Stimulated activated CD4-positive, alpha-beta T cell treated with anti-CD3 and anti-CD28 coated beads, Interleukin-2, amount 100 ng/mL, for 4 hours (primary cell): ENCODE results near the gene NTM.

Experiments
- DNase-seq: peaks from one replicate; pipeline ENCODE4 v3.0.0-alpha.2; 2020; ENCODE audit warnings: low read depth

NTM gene

GRCh38 chr11:131687291-131688047 lies 317.1 kb downstream of the NTM start:
- DNase-seq, result no peak

- DNase-seq, result no peak
These were observed 317.8 kb downstream of the NTM start for GRCh38 chr11:131688048-131688693.

- DNase-seq, result no peak
These were observed 318.9 kb downstream of the NTM start for GRCh38 chr11:131689049-131689925.

- DNase-seq, result no peak
These were observed 319.9 kb downstream of the NTM start for GRCh38 chr11:131690362-131690761.

- no peak for DNase-seq
These were observed 320.4 kb downstream of the NTM start for GRCh38 chr11:131690776-131691175.

DNA sequence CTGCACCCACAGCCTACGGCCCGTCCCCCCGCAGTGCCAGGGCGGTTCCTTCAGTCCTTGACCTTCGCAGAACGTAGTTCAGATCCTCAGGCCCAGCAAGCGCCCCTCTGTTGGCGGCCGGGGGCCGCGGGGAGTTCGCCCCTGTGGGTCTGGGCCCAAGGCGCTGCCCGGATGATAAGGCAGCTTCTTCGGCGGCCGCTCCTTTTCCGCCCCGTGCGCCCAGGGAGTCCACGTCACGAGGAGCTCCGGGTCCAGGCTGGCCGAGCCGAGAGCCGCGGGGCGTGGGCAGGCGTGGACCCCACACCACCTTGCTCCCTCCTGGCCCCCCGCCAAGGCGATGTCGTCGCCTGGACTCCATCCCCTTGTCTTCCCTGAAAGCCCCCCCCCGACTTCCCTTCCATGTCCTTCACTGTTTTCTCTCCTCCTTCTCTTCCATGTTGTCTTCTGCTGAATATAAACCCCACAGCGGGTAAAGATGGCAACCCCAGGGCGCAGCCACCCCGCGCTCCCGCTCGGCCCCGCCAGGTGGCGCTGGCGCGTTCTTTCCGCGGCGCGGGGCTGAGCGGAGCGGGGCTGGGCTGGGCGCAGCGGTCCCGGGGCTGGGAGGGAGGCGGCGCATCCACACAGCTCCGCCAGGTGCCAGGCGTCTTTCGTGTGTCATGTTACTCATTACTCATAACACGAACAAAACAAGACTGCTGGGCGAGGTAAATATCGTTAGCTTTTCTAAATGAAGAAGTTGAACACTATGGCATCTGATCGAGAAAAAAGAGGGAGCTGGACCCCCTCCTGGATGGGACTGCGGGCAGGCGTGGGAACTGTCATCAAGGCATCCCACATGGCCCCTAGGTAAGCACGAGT lies 321.0 kb downstream of the NTM start:
- DNase-seq, result no peak

DNA sequence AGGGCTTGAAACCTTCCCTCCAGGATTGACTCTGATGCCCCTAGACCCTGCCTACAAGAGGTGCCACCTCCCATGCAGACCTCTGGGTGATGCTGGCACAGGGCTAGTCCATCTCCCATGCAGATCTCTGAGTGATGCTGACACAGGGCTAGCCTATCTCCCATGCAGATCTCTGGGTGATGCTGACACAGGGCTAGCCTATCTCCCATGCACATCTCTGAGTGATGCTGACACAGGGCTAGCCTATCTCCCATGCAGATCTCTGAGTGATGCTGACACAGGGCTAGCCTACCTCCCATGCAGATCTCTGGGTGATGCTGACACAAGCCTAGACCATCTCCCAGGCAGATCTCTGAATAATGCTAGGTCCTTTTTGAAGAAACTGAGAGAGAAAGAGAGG lies 321.7 kb downstream of the NTM start:
- DNase-seq, result no peak

GRCh38 chr11:131692961-131693360 lies 322.5 kb downstream of the NTM start:
- no peak for DNase-seq

DNA sequence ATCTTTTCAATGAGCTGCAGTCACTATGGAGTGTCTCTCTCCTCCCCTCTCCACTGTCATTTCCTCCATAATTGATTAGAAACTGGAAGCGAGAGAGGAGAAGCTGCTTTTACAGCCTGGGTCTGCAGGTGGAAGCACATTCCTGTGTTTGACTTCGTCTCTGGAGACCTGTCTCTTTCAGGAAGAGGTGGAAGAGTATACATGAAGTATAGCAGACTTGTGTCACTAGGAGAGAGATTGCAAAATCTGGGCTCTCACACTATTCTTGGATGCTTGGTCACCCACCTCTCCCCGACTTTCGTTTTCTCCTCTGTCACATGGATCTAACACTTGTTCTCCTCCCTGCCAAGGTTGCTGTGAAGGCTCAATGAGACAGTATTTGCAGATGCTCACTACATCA lies 323.3 kb downstream of the NTM start:
- DNase-seq, result no peak

DNA sequence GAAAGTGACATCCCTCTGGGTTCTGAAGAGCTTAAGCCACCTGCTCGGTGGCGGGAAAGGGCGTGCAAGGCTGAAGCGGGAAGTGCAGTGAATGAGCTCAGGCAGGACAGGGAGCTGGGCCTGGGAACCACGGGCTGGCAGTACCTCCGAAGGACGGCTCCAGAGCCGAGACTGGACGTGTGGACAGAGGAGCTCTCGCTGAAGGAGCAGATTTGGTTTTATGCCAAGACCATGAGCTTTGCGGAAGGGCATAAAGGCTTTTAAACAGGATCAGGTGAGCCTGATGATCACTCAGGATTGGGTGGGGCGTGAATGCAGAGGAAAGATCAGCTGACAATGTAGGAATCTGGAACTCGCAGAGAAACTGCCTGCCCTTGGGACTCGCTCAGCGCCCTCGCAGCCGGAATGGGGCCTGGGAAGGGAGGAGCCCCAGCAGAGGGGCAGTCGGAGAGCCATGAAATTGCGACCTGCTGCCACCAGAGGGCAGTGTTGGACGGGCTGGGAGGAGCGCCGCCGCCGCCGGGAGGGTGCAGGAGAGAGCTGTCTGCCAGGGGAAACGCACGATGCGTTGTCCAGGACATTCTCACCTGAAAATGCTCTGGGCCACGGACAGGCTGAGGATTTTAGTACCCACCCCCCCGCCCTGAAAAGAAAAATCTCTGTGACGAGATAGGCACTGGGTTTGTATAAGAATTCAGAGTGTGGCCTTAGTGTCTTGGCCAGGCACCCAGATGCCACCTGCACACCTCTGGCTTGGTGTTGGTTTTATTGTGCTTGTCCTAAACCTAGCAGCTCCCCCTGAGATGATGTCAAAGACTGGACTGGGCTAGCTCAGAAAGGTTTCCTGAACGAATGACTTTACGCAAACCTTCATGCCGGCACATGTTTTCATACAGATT lies 324.4 kb downstream of the NTM start:
- DNase-seq, result peak; percentile 16

- no peak for DNase-seq
These were observed 325.5 kb downstream of the NTM start for GRCh38 chr11:131695889-131696429.

- DNase-seq, result no peak
These were observed 326.3 kb downstream of the NTM start for GRCh38 chr11:131696690-131697089.

- DNase-seq, result no peak
These were observed 332.9 kb downstream of the NTM start for GRCh38 chr11:131703311-131703710.

DNA sequence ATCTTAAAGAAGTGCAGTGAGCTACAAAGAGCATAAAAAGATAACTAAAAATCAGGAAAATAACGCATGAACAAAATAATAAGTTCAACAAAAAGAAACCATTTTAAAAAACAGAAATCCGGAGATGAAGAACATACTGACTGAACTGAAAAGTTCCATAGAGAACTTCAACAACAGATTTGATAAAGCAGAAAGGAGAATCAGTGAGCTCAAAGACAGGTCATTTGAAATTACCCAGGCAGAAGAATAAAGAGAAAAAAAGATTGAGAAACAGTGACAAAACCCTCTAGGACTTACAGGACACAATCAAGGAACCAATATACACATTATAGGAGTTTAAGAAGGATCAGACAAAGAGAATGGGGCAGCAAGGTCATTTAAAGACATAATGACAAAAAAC lies 334.3 kb downstream of the NTM start:
- no peak for DNase-seq

GRCh38 chr11:131710511-131710910 lies 340.1 kb downstream of the NTM start:
- DNase-seq, result no peak

DNA sequence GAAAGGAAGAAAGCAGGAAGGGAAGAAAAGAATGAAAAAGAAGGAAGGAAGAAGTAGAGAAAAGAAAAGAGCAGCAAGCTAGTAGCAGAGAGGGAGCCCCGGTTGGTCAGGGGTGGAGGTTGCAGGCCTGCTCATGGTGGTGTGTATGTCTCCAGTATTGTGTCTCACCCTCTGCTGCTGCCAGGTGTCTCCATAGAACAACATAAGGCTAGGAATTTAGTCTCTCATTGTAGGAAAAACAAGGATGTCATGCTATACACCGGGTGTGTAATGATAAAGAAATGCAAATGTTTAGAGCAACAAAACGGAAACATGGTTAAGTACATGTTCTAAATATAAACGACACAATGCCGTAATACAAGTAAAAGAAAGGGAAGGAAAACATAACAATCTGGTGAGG lies 342.5 kb downstream of the NTM start:
- DNase-seq, result no peak

- DNase-seq, result no peak
These were observed 343.2 kb downstream of the NTM start for GRCh38 chr11:131713529-131714134.

DNA sequence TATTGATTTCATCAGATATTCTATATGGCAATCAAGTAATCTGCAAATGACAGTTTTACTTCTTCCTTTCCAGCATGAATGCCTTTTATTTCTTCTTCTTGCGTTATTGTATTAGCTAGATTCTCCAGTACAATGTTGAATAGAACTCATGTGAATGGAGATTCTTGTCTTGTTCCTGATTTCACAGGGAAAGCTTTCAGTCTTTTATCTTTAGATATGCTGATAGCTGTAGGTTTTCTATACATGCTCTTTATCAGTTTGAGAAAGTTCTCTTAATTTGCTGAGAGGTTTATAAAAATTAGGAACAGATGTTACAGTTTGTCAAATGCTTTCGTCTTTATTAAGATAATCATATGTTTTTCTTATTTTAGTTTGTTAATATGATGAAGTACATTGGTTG lies 347.2 kb downstream of the NTM start:
- DNase-seq, result no peak

DNA sequence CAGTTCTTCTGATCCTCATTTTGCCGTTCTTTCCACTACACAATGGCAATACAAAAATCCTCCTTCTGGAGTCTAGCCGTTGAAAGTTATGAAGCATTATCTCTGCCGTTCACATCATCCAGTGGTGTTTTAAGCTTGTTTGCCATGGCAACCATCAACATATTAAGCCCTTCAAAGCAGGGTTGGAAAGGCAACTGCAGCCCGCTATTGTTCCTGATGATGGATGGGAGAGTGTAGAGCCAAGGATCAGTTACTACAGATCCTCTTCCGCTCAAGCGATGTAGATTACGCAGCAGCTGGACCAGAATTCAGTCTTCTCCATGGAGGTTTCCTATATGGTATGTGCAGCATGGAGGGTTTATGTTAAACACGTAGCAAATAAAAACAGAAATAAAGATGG lies 352.7 kb downstream of the NTM start:
- DNase-seq, result no peak

- no peak for DNase-seq
These were observed 354.1 kb downstream of the NTM start for GRCh38 chr11:131724436-131724975.
